ENCODE measurements around the gene C1orf159.

C1orf159 gene

DNA sequence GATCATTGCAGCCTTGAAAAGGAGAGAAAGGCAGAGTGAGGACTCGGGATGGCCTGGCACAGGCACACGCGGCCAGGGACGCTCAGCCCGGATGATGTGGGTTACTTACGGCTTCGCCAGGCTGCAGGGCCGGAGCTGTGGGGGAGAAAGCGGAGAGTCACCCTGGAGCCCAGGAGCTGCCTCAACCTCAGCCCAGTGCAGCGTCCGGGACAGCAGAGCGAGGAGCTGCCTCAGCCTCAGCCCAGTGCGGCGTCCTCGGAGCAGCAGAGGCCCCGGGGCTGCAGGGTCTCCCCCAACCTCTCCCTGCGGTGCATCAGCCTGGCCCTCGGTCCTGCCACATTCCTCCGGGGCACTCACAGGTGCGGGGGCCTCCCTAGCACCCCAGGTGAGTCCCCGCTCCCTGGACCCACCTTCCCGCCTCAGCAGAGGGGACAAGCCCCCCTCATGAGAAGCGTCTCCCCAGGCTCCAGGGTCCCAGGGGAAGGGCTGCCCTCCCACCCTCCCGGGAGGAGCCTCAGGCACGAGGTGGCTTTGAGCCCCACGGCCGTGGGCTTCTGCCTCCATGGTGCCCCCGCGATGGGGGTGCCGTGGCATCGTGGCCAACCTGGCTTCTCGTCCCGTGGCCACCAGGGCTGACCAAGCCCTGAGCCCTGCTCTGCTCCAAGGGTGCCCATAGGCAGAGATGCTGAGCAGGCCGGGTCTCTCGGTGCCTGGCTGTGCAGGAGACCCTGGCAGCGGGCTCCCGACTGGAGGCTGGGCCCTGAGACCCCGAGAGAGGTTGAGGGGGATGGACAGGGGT is 31.3 kb downstream of the C1orf159 start:
- TF ChIP-seq CTCF (conservative IDR thresholded peaks at IDR 0.05; ENCODE audit: low read depth, low read length) = no peak
- Histone ChIP-seq H3K79me2 (ENCODE audit: insufficient read depth, low read depth) (no peaks in the 10 kb centered on the region), H3K9ac (no peak overlapping the region), H3K36me3 (ENCODE audit: insufficient read depth) (no peaks in the 10 kb centered on the region), H3K4me2 (no peak overlapping the region), H3K27me3 (ENCODE audit: insufficient read depth, low read depth) (no peaks in the 10 kb centered on the region), H2AFZ (ENCODE audit: low read depth) (no peak overlapping the region), H3K27ac (no peak overlapping the region), H3K4me3 (IDR thresholded peaks at IDR 0.05; ENCODE audit: insufficient read depth, low read depth, low read length) (no peak overlapping the region), H4K20me1 (ENCODE audit: insufficient read depth) (no peaks in the 10 kb centered on the region), H3K4me1 (ENCODE audit: low read depth, poor library complexity, severe bottlenecking) (peaks cover 8% of the 10 kb centered on the region)

DNA sequence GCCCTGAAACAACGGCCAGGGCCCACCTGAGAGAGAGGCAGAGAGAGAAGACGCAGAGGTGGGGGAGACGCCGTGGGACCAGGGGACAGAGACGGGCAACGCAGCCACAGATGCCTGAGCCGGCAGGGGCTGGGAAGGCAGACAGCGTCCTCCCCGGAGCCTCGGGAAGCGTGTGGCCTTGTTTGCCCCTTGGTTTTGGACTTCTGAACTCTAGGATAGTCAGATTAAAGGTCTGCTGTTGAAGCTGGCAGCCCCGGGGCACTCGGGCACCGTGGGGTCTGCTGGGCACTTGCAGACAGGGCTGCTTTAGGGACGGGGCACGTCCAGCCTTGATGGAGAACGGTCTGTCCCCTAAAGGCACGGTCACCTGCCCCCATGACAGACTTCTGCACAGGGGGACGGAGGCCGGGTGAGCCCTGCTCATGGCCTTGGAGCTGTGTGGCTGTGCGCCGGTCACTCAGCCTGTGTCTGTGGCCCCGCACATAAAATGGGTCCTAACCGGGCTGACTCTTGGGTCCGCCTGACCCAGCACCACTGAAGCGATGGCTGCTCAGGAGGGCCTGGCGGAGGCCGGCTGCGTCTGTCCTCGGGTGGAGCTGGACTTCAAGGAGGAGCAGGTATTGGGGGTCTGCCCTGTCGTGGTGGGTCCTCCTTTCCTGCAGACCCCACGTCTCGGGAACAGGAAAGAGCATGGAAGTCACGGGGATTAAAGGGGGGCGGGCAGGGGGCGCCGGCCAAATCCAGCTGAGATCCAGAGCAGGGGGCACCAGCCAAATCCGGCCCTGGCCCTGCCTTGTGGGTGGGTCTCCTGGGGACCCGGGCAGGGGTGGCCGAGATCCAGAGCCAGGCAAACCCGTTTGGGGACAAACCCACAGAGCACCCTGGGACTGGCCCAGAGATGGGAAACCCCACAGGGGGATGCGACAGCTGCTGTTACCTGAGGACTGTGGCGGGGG is 32.2 kb downstream of the C1orf159 start:
- H4K20me1 ChIP-seq (ENCODE audit: insufficient read depth) = no peaks in the 10 kb centered on the region
- H2AFZ ChIP-seq (ENCODE audit: low read depth) = no peak overlapping the region
- no peak overlapping the region for H3K4me3 ChIP-seq (IDR thresholded peaks at IDR 0.05; ENCODE audit: insufficient read depth, low read depth, low read length)
- H3K4me1 ChIP-seq (ENCODE audit: low read depth, poor library complexity, severe bottlenecking) = peaks cover 12% of the 10 kb centered on the region
- no peak for TF ChIP-seq CTCF (conservative IDR thresholded peaks at IDR 0.05; ENCODE audit: low read depth, low read length)
- no peak overlapping the region for H3K9ac ChIP-seq
- no peaks in the 10 kb centered on the region for H3K36me3 ChIP-seq (ENCODE audit: insufficient read depth)
- no peak overlapping the region for H3K27ac ChIP-seq
- no peaks in the 10 kb centered on the region for H3K27me3 ChIP-seq (ENCODE audit: insufficient read depth, low read depth)
- no peaks in the 10 kb centered on the region for H3K79me2 ChIP-seq (ENCODE audit: insufficient read depth, low read depth)
- no peak overlapping the region for H3K4me2 ChIP-seq

GRCh38 chr1:1082776-1083415 is 33.0 kb downstream of the C1orf159 start:
- no peak overlapping the region for H3K27ac ChIP-seq
- no peaks in the 10 kb centered on the region for H3K27me3 ChIP-seq (ENCODE audit: insufficient read depth, low read depth)
- H3K4me2 ChIP-seq = no peak overlapping the region
- H3K4me3 ChIP-seq (IDR thresholded peaks at IDR 0.05; ENCODE audit: insufficient read depth, low read depth, low read length) = no peak overlapping the region
- TF ChIP-seq CTCF (conservative IDR thresholded peaks at IDR 0.05; ENCODE audit: low read depth, low read length) = no peak
- H3K79me2 ChIP-seq (ENCODE audit: insufficient read depth, low read depth) = no peaks in the 10 kb centered on the region
- H3K4me1 ChIP-seq (ENCODE audit: low read depth, poor library complexity, severe bottlenecking) = peaks cover 12% of the 10 kb centered on the region
- no peak overlapping the region for H3K9ac ChIP-seq
- H3K36me3 ChIP-seq (ENCODE audit: insufficient read depth) = no peaks in the 10 kb centered on the region
- no peaks in the 10 kb centered on the region for H4K20me1 ChIP-seq (ENCODE audit: insufficient read depth)
- H2AFZ ChIP-seq (ENCODE audit: low read depth) = no peak overlapping the region

GRCh38 chr1:1082239-1082775 is 33.6 kb downstream of the C1orf159 start:
- Histone ChIP-seq H2AFZ (ENCODE audit: low read depth) (no peak overlapping the region), H3K36me3 (ENCODE audit: insufficient read depth) (no peaks in the 10 kb centered on the region), H3K9ac (no peak overlapping the region), H3K79me2 (ENCODE audit: insufficient read depth, low read depth) (no peaks in the 10 kb centered on the region), H3K4me1 (ENCODE audit: low read depth, poor library complexity, severe bottlenecking) (peaks cover 12% of the 10 kb centered on the region), H3K4me3 (IDR thresholded peaks at IDR 0.05; ENCODE audit: insufficient read depth, low read depth, low read length) (no peak overlapping the region), H3K27ac (no peak overlapping the region), H4K20me1 (ENCODE audit: insufficient read depth) (no peaks in the 10 kb centered on the region), H3K27me3 (ENCODE audit: insufficient read depth, low read depth) (no peaks in the 10 kb centered on the region), H3K4me2 (no peak overlapping the region)
- TF ChIP-seq CTCF (conservative IDR thresholded peaks at IDR 0.05; ENCODE audit: low read depth, low read length) = no peak

Measured in KMS-11 (cell line).